NOMO-1 treated with DMSO at 0.1 percent for 48 hours (cell line): ENCODE data around the gene AGK.
A peak's percentile ranks its signal among the peaks of the same experiment; 100 is the strongest.
"Not testable (repeated sequence)": the region's sequence is repeated elsewhere in the genome, so short reads cannot be mapped to it uniquely, and the experiment has no call there.

Experiments
- DNase-seq: peaks from one replicate; lab custom pipeline; 2025; ENCODE audit not compliant: unreplicated experiment; lab: John Stamatoyannopoulos, UW

The AGK gene

GRCh38 chr7:141645188-141645587, 94.0 kb downstream of the AGK start:
- no peak for DNase-seq

DNA sequence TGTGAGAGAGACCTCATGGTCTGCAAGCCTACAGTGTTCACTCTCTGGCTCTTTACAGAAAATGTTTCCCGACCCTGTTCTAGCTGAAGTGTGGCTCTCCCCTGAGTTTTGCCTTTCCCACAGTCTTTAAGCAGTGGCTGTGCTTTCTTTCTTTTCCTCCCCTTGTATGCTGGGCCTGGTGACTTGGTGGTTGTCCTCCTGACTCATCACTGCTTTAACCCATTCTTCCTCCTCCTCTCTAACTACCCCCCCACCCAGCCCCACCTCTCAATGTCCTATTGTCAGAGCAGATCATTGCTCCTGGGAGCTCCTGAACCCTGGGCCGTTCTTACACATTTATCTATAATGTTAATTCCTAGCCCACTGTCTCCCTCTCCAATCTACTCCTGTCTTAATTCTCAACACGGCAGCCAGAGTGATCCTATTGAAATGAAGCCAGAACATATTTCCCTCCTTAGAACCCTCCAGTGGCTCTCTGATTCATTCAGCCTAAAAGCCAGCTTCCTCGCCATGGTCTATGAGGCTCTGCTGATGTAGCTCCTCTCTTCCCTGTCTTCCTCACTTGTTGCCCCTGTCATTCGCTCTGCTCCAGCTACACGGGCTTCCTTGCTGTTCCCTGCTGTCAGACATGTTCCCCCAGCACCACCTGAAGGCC, 95.7 kb downstream of the AGK start:
- DNase-seq = no peak

GRCh38 chr7:141647701-141648100, 96.5 kb downstream of the AGK start:
- not testable (repeated sequence) for DNase-seq

DNA sequence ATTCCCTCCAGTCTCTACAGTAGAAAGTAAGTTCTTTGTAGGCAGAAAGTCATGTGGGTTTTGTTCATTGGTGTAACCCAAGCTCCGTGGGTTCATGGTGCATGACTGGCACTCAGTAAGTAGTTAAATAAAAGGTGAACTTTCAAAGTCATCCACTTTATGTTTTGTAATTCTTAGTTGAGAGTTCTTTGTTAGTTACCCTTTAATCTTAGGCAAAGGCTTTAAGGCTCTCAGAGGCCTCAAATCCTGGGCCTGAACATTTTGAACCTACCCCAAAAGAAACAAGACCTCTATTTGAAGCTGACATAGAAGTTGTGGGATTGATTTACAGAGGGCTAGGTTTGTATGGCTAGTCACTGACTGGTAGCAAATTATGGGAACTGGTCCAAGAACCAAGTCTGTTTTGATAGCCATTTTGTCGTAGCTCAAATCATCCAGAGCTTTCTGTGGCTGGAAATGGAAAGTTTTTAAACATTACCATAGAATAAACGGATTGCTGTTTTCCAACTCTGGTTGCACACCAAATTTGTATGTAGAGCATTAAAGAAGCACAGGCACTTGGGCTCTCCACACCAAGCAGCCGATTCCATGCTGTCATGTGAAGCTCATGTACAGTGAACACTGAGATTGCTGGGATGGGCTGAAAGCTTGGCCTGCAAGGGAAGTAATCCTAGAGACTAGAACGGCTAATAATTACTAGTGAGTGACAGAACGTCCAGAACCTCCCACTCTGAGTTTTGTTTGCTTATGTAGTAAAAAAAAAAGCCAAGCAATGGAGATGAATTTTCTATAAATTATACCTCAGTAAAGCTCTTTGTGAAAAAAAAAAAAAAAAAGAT, 97.3 kb downstream of the AGK start:
- no peak for DNase-seq

DNA sequence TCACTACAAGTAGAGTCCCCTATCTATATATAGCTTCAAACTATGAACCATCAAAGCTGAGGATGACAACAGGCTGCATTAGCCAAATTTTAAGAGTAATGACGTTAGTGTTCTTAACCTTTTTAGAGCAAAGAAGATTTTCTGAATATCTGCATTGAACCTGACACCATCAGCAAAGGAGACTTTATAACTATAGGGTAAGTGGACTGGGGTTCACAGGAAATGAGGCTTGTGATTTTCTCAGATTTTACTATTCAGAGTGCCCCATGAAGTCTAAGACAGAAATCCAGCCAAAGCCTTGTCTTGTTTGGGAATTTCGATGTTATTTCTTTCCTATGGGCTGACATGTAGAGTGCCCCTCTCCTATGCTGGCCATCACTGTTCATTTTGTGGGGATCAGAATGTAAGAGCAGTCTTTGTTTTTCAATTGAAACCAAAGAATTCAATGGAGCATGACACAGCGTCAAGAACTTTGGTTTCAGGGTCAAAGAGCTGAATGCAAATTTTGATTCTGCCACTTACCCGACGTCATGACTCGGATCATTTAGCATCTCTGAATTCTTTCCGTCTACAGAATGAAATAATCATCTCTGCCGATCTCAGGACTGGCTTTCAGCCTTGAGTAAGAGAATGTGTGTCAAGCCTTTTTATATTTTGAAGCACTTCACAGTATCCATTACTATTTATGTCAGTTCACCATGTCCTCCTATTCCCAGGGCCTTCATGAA, 98.1 kb downstream of the AGK start:
- no peak for DNase-seq

DNA sequence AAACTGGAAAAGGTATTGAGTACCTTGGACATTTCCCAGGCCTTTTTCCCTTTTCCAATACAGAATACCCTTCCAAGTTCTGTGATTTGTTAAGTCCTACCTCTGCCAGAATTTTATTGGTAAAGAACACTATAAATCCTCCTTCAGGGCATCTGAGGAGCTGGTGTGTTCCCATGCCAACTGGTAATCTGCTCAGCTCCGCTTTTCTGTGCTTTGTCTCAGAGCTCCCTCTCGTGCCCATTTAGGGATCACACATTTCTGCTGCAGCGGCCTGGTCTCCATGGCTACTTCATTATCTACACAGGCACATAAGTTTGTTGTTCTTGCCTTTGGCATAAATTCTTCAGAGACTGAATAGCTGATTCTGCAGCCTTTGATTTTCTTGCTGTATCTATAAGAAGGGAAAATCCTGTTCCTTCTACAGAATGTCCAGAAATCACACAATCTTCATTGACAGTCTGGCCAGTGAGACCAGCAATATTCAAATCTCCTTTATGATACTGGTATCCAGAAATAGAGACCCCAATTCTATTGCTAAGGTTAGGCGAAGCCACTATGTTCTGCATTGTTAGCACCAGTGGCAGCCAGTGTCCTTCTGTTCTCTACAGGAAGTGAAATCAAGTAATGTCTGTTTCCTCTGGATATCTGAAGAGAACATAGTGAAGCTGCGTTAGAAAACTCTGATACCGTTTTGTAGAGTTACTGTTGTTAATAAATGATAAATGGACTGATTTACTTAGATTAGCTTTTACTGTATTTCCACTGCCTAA, 98.8 kb downstream of the AGK start:
- peak; percentile 3 for DNase-seq

- DNase-seq = no peak
Observed at GRCh38 chr7:141651417-141651816, 100.2 kb downstream of the AGK start.

DNA sequence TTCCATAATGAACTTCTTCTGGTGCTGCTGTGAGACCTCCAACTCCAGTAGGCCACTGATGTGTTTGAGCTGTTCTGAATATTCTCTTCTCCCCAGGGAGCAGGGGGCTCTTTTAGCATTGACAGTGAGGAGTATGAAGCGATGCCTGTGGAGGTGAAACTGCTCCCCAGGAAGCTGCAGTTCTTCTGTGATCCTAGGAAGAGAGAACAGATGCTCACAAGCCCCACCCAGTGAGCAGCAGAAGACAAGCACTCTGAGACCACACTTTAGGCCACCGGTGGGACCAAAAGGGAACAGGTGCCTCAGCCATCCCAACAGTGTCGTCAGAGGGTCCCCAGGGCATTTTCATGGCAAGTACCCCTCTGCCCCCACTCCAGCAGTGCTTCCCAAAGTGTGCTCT, 101.5 kb downstream of the AGK start:
- no peak for DNase-seq

DNA sequence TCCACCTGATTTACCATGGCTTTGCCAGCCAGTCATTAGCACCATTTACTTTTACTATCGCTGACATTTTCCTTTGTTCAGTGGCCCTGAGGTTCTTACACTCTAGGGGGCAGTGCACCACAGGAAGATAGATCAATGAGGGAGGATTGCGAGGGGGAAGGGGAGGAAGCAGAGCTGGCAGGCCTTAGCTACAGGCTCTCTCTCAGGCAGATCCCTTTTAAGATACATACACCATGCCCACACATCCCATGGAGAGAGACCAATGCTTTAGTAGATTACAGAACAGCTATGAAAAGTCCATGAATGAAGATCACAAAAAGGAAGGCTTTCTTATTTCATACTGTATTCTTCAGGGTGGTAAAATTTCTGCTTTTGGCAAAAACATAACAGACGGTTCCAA, 103.3 kb downstream of the AGK start:
- DNase-seq = peak; percentile 63

- DNase-seq = no peak
Observed at GRCh38 chr7:141659501-141659900, 108.3 kb downstream of the AGK start.

DNA sequence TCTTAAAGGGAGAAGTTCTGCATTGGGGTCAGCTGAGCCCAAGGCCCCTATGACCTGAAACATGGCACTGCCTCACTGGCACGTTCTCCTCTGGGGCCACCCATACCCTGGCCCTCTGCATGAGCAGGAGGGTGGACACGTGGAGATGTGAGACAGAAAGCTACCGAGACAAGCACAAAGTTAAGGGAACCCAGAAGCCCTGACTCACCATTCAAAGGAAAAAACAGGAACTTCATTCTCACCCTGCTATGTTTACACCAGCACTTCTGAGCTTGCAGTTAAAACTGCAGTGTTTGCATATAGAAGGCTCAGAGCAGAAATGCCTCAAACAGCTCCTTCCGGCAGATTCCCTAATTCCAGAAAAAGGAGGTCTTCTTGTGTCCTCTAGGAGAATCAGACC, 109.0 kb downstream of the AGK start:
- DNase-seq = peak; percentile 66

- DNase-seq = peak; percentile 1
Observed at GRCh38 chr7:141663081-141663849, 112.1 kb downstream of the AGK start.

GRCh38 chr7:141664450-141664849, 113.2 kb downstream of the AGK start:
- no peak for DNase-seq

GRCh38 chr7:141665208-141666035, 114.2 kb downstream of the AGK start:
- no peak for DNase-seq

GRCh38 chr7:141666071-141666470, 114.9 kb downstream of the AGK start:
- no peak for DNase-seq

DNA sequence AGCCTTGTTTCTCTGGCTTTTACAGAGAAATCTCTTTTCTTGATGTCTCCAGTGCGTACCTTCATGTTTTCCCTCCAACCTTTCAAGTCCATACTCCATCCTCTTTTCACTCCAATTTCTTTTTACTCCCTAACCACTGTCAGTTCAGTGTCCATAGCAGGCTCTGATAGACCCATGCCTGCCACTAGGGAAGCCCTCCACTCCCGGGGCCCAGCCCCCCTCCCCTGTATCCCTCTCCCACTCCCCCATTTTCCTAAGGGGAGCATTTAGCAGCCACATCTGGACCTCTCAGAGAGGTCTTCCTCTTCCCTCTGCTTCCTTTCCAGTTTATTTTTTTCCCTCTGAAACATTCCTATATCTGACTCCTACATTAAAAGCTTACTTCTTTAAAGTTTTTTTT, 117.6 kb downstream of the AGK start:
- DNase-seq = no peak

GRCh38 chr7:141671705-141672496, 120.7 kb downstream of the AGK start:
- DNase-seq = peak; percentile 40

- no peak for DNase-seq
Observed at GRCh38 chr7:141673346-141673745, 122.1 kb downstream of the AGK start.

DNA sequence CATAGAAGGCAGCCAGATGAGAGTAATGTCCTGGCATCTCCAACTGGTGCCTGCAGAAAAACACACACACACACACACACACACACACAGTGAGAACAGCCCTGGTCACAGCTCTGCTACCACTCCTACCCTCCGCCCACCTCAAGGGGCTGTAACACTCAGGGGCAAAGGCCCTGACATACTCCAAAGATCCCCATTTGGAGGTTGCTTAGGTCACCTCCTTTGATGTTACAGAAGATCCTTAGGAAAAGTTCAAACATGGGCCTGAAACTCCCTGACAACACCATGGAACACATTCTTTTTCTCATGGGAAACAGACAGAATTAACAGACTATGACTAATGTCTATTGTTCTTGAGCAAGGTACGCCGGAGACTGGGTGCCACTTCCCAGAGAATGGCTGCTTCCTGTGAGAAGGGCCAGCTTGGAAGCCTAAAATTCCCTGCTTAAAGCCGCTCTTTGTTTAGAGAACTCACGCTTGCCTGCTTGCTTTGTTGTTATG, 123.0 kb downstream of the AGK start:
- no peak for DNase-seq
